Bronchial epithelial cell (primary cell): ENCODE results near the gene SLC4A8. TPM values are rescaled to one million over a fixed set of nuclear protein-coding genes. Genes with fewer than 3 reads are reported as not detected.

Experiments used
- DNase-seq: peaks from one replicate; pipeline ENCODE4 v3.0.0-alpha.2; 2010; ENCODE audit warnings: low read depth
- FAIRE-seq: peaks from 2 replicates; lab custom pipeline; 2011; peaks lifted over from hg19 to GRCh38; lab: Jason Lieb, UNC
- H3K27me3 ChIP-seq: 2 replicates; pipeline ENCODE4 v1.5.1; 2011; ENCODE audit warnings: low read length; ENCODE audit not compliant: control insufficient read depth, insufficient read depth
- H3K36me3 ChIP-seq: 2 replicates; pipeline ENCODE4 v1.5.1; 2011; ENCODE audit warnings: low read length; ENCODE audit not compliant: control insufficient read depth, insufficient read depth
- H3K4me3 ChIP-seq: 2 replicates; pipeline ENCODE4 v1.5.1; 2011; ENCODE audit warnings: mild to moderate bottlenecking, low read depth, low read length, control low read depth
- total RNA-seq: library from RNA; depleted of rRNA; stranded (reverse); fragments of >200 nt; gene quantifications from 2 replicates; pipeline ENCODE4 v1.2.1, GENCODE V29; 2014
- TF ChIP-seq, protein P1 (sequence below): IDR thresholded peaks from 2 replicates; pipeline ENCODE4 v1.5.1; 2011; ENCODE audit warnings: mild to moderate bottlenecking, moderate library complexity, low read length, control low read depth, inconsistent platforms; ENCODE audit not compliant: insufficient read depth, severe bottlenecking

Gene SLC4A8
- total RNA-seq, 1 donor from 2014 or later, result 0.26 TPM

GRCh38 chr12:51405801-51406207 is 18.8 kb upstream of the SLC4A8 start:
- H3K27me3 ChIP-seq, result no peaks in the 10 kb centered on the region
- no peak for DNase-seq
- no peak overlapping the region for H3K4me3 ChIP-seq
- no peaks in the 10 kb centered on the region for H3K36me3 ChIP-seq
- TF ChIP-seq, protein P1, sequence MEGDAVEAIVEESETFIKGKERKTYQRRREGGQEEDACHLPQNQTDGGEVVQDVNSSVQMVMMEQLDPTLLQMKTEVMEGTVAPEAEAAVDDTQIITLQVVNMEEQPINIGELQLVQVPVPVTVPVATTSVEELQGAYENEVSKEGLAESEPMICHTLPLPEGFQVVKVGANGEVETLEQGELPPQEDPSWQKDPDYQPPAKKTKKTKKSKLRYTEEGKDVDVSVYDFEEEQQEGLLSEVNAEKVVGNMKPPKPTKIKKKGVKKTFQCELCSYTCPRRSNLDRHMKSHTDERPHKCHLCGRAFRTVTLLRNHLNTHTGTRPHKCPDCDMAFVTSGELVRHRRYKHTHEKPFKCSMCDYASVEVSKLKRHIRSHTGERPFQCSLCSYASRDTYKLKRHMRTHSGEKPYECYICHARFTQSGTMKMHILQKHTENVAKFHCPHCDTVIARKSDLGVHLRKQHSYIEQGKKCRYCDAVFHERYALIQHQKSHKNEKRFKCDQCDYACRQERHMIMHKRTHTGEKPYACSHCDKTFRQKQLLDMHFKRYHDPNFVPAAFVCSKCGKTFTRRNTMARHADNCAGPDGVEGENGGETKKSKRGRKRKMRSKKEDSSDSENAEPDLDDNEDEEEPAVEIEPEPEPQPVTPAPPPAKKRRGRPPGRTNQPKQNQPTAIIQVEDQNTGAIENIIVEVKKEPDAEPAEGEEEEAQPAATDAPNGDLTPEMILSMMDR, result no peak
- no peak for FAIRE-seq

GRCh38 chr12:51406290-51406689 is 18.3 kb upstream of the SLC4A8 start:
- H3K36me3 ChIP-seq, result no peaks in the 10 kb centered on the region
- DNase-seq (no peak), FAIRE-seq (no peak)
- H3K4me3 ChIP-seq, result no peak overlapping the region
- H3K27me3 ChIP-seq, result no peaks in the 10 kb centered on the region
- TF ChIP-seq, protein P1, result no peak

- DNase-seq (no peak), FAIRE-seq (no peak)
- Histone ChIP-seq H3K27me3 (no peaks in the 10 kb centered on the region), H3K4me3 (no peak overlapping the region), H3K36me3 (no peaks in the 10 kb centered on the region)
- TF ChIP-seq, protein P1, result no peak
Measured at GRCh38 chr12:51406859-51407258, 17.8 kb upstream of the SLC4A8 start.

DNA sequence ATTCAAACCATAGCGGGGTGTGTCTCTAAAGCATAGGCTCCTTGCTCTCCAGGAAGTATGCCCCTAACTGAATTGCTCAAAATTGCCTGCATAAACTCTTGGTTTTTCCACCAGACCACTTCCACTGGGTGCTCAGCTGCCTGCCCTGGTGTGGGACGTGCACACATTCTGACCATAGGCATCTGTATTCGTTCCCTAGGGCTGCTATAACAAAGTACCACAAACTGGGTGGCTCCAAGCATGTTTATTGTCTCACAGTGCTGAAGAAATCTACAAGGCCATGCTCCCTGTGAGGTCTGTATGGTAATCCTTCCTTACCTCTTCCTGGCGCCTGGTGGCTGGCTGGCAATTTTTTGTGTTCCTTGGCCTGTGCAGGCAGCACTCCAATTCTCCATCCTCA is 17.0 kb upstream of the SLC4A8 start:
- TF ChIP-seq, protein P1, result no peak
- Histone ChIP-seq H3K27me3 (no peaks in the 10 kb centered on the region), H3K36me3 (no peaks in the 10 kb centered on the region), H3K4me3 (no peak overlapping the region)
- DNase-seq (no peak), FAIRE-seq (no peak)

DNA sequence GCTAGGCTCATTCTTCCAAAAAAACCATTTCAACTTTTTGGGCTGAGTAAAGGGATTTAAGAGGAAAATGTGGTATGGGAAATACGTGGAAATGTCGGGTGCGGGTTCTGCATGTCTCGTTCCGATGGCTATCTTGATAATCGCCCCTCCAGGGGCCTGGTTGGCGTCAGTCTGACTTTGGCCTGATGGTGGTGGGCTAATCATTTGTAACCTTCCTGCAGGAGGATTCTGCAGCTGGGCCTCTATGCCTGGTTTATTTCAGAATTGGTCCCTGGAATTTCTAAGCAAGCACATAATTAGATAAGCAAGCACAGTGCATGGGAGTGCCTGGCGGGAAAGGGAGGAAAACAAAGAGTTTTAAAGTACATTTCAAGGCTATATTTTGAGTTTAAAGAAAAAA is 14.8 kb upstream of the SLC4A8 start:
- TF ChIP-seq, protein P1, result no peak
- DNase-seq, result no peak
- H3K4me3 ChIP-seq, result no peak overlapping the region
- no peaks in the 10 kb centered on the region for H3K27me3 ChIP-seq
- no peaks in the 10 kb centered on the region for H3K36me3 ChIP-seq
- FAIRE-seq, result no peak

- Histone ChIP-seq H3K36me3 (no peaks in the 10 kb centered on the region), H3K27me3 (no peaks in the 10 kb centered on the region), H3K4me3 (no peak overlapping the region)
- TF ChIP-seq, protein P1, result no peak
- DNase-seq (no peak), FAIRE-seq (no peak)
Measured at GRCh38 chr12:51413149-51413548, 11.5 kb upstream of the SLC4A8 start.
